ENCODE measurements around the gene S100A3. TPM values are rescaled to one million over a fixed set of nuclear protein-coding genes. Genes with fewer than 3 reads are reported as not detected.

S100A3 gene
- total RNA-seq, 1 experiment from 2014 or later: 1.5 TPM

DNA sequence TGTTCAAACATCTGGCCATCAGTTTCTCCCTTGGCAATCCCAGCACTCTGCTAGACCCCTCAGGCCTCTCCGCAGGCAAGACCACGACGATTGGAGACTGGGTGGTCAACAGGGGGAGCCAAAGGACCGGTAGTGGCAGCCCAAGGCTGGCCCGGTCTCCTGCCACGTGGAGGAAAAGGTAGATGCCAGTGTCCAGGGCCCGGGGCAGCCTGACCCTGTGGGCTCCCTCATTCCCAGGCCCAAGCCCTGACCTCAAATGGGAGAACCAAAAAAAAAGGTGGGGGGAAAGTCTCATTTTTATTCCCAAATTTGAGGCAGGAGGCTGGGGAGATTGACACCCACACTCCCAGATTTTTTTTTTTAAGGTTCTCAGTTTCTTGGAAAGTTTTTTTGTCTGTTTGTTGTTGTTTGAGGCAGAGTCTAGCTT lies 38.1 kb downstream of the S100A3 start:
- Histone ChIP-seq H3K4me3 (no peak overlapping the region), H3K36me3 (ENCODE audit: low read depth) (no peaks in the 10 kb centered on the region), H3K27me3 (ENCODE audit: insufficient read depth, low read depth) (no peaks in the 10 kb centered on the region), H3K27ac (no peak overlapping the region), H3K4me2 (peak overlapping the region; percentile 17; the same call in 1 of the 2 replicates), H3F3A (ENCODE audit: insufficient read depth, low read depth) (peaks cover 24% of the 10 kb centered on the region), H3K79me2 (ENCODE audit: low read depth) (no peaks in the 10 kb centered on the region), H3K4me1 (replicated peaks; ENCODE audit: insufficient read depth) (peaks cover 51% of the 10 kb centered on the region), H3K9me3 (ENCODE audit: insufficient read depth, low read depth) (no peaks in the 10 kb centered on the region), H4K20me1 (ENCODE audit: insufficient read depth) (no peaks in the 10 kb centered on the region), H2AFZ (peak overlapping the region; percentile 63; the same call in 1 of the 2 replicates), H3K9me2 (ENCODE audit: insufficient read depth) (no peaks in the 10 kb centered on the region)
- no TSS peak for BruUV-seq (replicated peaks)
- no peak for TF ChIP-seq EZH2 (IDR thresholded peaks at IDR 0.05; ENCODE audit: low read depth)
- TF ChIP-seq, protein P1, sequence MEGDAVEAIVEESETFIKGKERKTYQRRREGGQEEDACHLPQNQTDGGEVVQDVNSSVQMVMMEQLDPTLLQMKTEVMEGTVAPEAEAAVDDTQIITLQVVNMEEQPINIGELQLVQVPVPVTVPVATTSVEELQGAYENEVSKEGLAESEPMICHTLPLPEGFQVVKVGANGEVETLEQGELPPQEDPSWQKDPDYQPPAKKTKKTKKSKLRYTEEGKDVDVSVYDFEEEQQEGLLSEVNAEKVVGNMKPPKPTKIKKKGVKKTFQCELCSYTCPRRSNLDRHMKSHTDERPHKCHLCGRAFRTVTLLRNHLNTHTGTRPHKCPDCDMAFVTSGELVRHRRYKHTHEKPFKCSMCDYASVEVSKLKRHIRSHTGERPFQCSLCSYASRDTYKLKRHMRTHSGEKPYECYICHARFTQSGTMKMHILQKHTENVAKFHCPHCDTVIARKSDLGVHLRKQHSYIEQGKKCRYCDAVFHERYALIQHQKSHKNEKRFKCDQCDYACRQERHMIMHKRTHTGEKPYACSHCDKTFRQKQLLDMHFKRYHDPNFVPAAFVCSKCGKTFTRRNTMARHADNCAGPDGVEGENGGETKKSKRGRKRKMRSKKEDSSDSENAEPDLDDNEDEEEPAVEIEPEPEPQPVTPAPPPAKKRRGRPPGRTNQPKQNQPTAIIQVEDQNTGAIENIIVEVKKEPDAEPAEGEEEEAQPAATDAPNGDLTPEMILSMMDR (conservative IDR thresholded peaks at IDR 0.05): peak; percentile 96
- DNase-seq: peak; percentile 52 to 82
- ChIA-PET POLR2A (ENCODE audit: unreplicated experiment) (no interaction called here), CTCF (interaction anchor here (0.6 to 1.3 kb wide), 7 partner anchors 35 to 296 kb away, joined by 3 to 13 read pairs (median 4); partner anchors contain the start of genes S100A16 and S100A4)
- intact Hi-C loops (cut with micrococcal nuclease; ENCODE audit: unreplicated experiment): loop anchor here (1.0 to 10.0 kb wide), 7 partner anchors 57 to 476 kb away; partner anchors contain the start of genes ILF2, RAB13 and S100A13

DNA sequence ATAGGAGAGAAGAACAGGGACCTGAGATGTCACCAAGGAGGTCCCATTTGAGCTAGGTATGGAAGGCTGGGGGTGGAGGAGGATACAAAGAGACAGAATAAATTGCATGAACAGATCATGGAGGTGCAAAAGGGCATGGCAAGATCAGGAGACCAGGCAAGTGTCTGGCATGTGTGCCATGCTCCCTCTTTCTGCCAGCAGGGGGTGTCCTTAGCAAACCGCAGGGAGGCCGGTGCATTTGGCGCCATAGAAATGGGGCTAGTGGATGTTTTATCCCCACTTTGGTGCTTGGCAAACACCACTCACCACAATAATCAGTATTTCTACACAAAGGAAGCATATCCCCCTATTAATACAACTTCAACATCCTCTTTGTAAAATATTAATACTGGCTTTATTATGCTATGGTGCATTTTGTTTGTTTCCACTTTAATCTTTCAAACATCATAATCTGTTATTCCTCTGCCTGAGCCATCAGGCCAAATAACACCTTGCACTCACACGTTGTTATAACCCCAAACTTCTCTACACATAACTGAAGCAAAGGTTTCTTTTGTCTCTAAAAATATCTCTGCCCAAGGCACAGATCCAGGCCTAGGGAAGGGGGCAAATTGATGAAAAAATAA lies 39.2 kb downstream of the S100A3 start:
- Histone ChIP-seq H3K27me3 (ENCODE audit: insufficient read depth, low read depth) (no peaks in the 10 kb centered on the region), H2AFZ (no peak overlapping the region), H3K4me1 (replicated peaks; ENCODE audit: insufficient read depth) (peaks cover 41% of the 10 kb centered on the region), H3K4me2 (no peak overlapping the region), H4K20me1 (ENCODE audit: insufficient read depth) (no peaks in the 10 kb centered on the region), H3K27ac (no peak overlapping the region), H3K9me3 (ENCODE audit: insufficient read depth, low read depth) (no peaks in the 10 kb centered on the region), H3K4me3 (no peak overlapping the region), H3F3A (ENCODE audit: insufficient read depth, low read depth) (peaks cover 16% of the 10 kb centered on the region; the same call in 1 of the 2 replicates), H3K36me3 (ENCODE audit: low read depth) (no peaks in the 10 kb centered on the region), H3K79me2 (ENCODE audit: low read depth) (no peaks in the 10 kb centered on the region), H3K9me2 (ENCODE audit: insufficient read depth) (no peaks in the 10 kb centered on the region)
- POLR2A ChIA-PET (ENCODE audit: unreplicated experiment): no interaction called here
- intact Hi-C loops (cut with micrococcal nuclease; ENCODE audit: unreplicated experiment): loop anchor here (2.0 to 10.0 kb wide), 4 partner anchors 117 to 477 kb away; partner anchors contain the start of genes ILF2, RAB13 and S100A13
- peak in 1 of 2 experiments; percentile 50 for DNase-seq
- CTCF ChIA-PET: interaction anchor here (0.6 to 1.3 kb wide), 2 partner anchors 56 to 58 kb away, joined by 3 to 12 read pairs; no protein-coding TSS in a partner anchor
- no TSS peak for BruUV-seq (replicated peaks)
- TF ChIP-seq, protein P1 (conservative IDR thresholded peaks at IDR 0.05): peak; percentile 80
- no peak for TF ChIP-seq EZH2 (IDR thresholded peaks at IDR 0.05; ENCODE audit: low read depth)

DNA sequence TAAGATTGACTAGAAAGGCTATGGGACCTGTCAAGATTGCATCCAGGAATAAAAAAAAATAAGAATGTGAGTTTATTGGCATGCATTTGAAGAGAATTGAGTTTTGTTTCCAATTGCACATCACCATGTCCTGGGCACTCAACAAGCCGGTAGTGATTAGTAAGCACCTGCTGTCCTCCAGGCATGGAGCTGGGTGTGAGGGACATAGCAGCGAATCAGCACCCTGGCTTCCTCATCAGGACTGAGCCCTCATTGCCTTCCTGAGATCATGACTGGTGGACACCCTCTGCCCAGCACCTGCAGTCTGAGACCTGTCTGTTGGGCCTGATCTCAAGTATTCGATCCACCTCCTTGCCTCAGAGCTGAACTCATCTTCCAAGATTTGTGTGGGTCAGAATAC lies 40.0 kb downstream of the S100A3 start:
- Histone ChIP-seq H3F3A (ENCODE audit: insufficient read depth, low read depth) (peaks cover 8% of the 10 kb centered on the region; the same call in 1 of the 2 replicates), H3K79me2 (ENCODE audit: low read depth) (no peaks in the 10 kb centered on the region), H3K36me3 (ENCODE audit: low read depth) (no peaks in the 10 kb centered on the region), H3K9me3 (ENCODE audit: insufficient read depth, low read depth) (no peaks in the 10 kb centered on the region), H3K27me3 (ENCODE audit: insufficient read depth, low read depth) (no peaks in the 10 kb centered on the region), H4K20me1 (ENCODE audit: insufficient read depth) (no peaks in the 10 kb centered on the region), H3K4me3 (no peak overlapping the region), H3K9me2 (ENCODE audit: insufficient read depth) (no peaks in the 10 kb centered on the region), H3K27ac (no peak overlapping the region), H3K4me1 (replicated peaks; ENCODE audit: insufficient read depth) (peaks cover 32% of the 10 kb centered on the region), H3K4me2 (no peak overlapping the region), H2AFZ (no peak overlapping the region)
- TF ChIP-seq, protein P1 (conservative IDR thresholded peaks at IDR 0.05): no peak
- no peak for TF ChIP-seq EZH2 (IDR thresholded peaks at IDR 0.05; ENCODE audit: low read depth)
- intact Hi-C loops (cut with micrococcal nuclease; ENCODE audit: unreplicated experiment): no loop called here
- no TSS peak for BruUV-seq (replicated peaks)
- DNase-seq: no peak
- POLR2A ChIA-PET (ENCODE audit: unreplicated experiment): no interaction called here
- CTCF ChIA-PET: interaction anchor here (0.6 kb wide), 1 partner anchor 57 kb away, joined by 3 read pairs; no protein-coding TSS in a partner anchor
